HG03571 (cell line): Measurements from ENCODE around the gene TRIM15.
"Not testable (repeated sequence)": the region's sequence is repeated elsewhere in the genome, so short reads cannot be mapped to it uniquely, and the experiment has no call there.

Experiments used
- ATAC-seq: cut with Tn5 transposase; IDR thresholded peaks from one replicate; pipeline ENCODE4 v1.9.1; 2021; ENCODE audit not compliant: unreplicated experiment

Gene TRIM15

GRCh38 chr6:30163090-30163917 lies at the start of gene TRIM15:
Gene TRIM15, plus strand, starts transcription at chr6:30163546. Its CDS starts 139 bp downstream, at chr6:30163685.
- no peak for ATAC-seq

GRCh38 chr6:30113841-30114240 lies 49.5 kb upstream of the TRIM15 start:
- ATAC-seq, result no peak

GRCh38 chr6:30116724-30117123 lies 46.6 kb upstream of the TRIM15 start:
- ATAC-seq, result no peak

GRCh38 chr6:30118691-30119090 lies 44.7 kb upstream of the TRIM15 start:
- ATAC-seq, result not testable (repeated sequence)

- no peak for ATAC-seq
Measured at GRCh38 chr6:30121446-30122366, 41.6 kb upstream of the TRIM15 start.

GRCh38 chr6:30122515-30122914 lies 40.8 kb upstream of the TRIM15 start:
- ATAC-seq, result no peak

GRCh38 chr6:30127238-30128093 lies 35.9 kb upstream of the TRIM15 start:
- no peak for ATAC-seq

GRCh38 chr6:30129265-30130178 lies 33.8 kb upstream of the TRIM15 start:
- ATAC-seq, result no peak

- ATAC-seq, result no peak
Measured at GRCh38 chr6:30130179-30130679, 33.1 kb upstream of the TRIM15 start.

- no peak for ATAC-seq
Measured at GRCh38 chr6:30130887-30131862, 32.2 kb upstream of the TRIM15 start.

GRCh38 chr6:30131947-30132497 lies 31.3 kb upstream of the TRIM15 start:
- ATAC-seq, result no peak

GRCh38 chr6:30135147-30135546 lies 28.2 kb upstream of the TRIM15 start:
- ATAC-seq, result no peak

GRCh38 chr6:30135757-30136156 lies 27.6 kb upstream of the TRIM15 start, which contains the start of gene TRIM40:
Gene TRIM40, plus strand, starts transcription at chr6:30136140. Its CDS starts 897 bp downstream, at chr6:30137037.
- ATAC-seq, result no peak

GRCh38 chr6:30136570-30137286 lies 26.6 kb upstream of the TRIM15 start:
- no peak for ATAC-seq

GRCh38 chr6:30140240-30140639 lies 23.1 kb upstream of the TRIM15 start:
- ATAC-seq, result not testable (repeated sequence)

- no peak for ATAC-seq
Measured at GRCh38 chr6:30142665-30143064, 20.7 kb upstream of the TRIM15 start.

- no peak for ATAC-seq
Measured at GRCh38 chr6:30143780-30144179, 19.6 kb upstream of the TRIM15 start.
